Thyroid gland (tissue), 4 donors: ENCODE results near the gene XYLT2.

ENCODE experiments used
- CTCF ChIP-seq, 6 experiments: fragments of 200-600 bp in 3 of 6; fragments of 450-650 bp in 3 of 6; sonication (generic) in 3 of 6; IDR thresholded peaks; one replicate each; pipeline ENCODE4 v1.5.1; 2016 to 2019; ENCODE audit warnings: antibody characterized with exemption in 6 of 6, mild to moderate bottlenecking in 2 of 6, inconsistent platforms in 1 of 6, moderate library complexity in 1 of 6
- POLR2A ChIP-seq, 2 donors: fragments of 450-650 bp; IDR thresholded peaks; one replicate each; pipeline ENCODE4 v1.6.1; 2017; ENCODE audit warnings: antibody characterized with exemption in 2 of 2, mild to moderate bottlenecking in 2 of 2, moderate library complexity in 1 of 2

GRCh38 chr17:50354198-50354597 is 8.3 kb downstream of the XYLT2 start:
- TF ChIP-seq CTCF (IDR thresholded peaks at IDR 0.05) = no peak
- TF ChIP-seq POLR2A (IDR thresholded peaks at IDR 0.05) = no peak
